Common myeloid progenitor, CD34-positive (primary cell): ENCODE measurements around the gene EPN2.

Experiments
- CTCF ChIA-PET: fragments of 350-600 bp; sonication (Branson Sonifier 250); formaldehyde crosslinking; loops from one replicate; lab custom pipeline; 2021; ENCODE audit warnings: antibody characterized with exemption; lab: Charles Lee
- POLR2A ChIA-PET: fragments of 350-600 bp; sonication (Branson Sonifier 250); formaldehyde crosslinking; loops from one replicate; lab custom pipeline; 2021; ENCODE audit warnings: antibody characterized with exemption; lab: Charles Lee
- DNase-seq, 3 donors: peaks; one replicate each; pipeline versions ENCODE4 v3.0.0 to v3.0.0-alpha.2; 2013
- H3K27ac ChIP-seq, 2 experiments: 1 replicate in 1 of 2; 2 replicates in 1 of 2; pipeline ENCODE4 v1.7.0; 2013; ENCODE audit warnings: inconsistent platforms in 2 of 2, low read length in 2 of 2, mild to moderate bottlenecking in 2 of 2, low read depth in 1 of 2, moderate library complexity in 1 of 2; ENCODE audit not compliant: severe bottlenecking in 2 of 2, insufficient read depth in 1 of 2, poor library complexity in 1 of 2
- H3K27me3 ChIP-seq, 5 experiments: replicated peaks in 2 of 5; 1 replicate in 3 of 5; 2 replicates in 2 of 5; pipeline versions ENCODE4 v1.6.1 to v1.7.0; 2013; ENCODE audit warnings: low read length in 4 of 5, mild to moderate bottlenecking in 2 of 5, moderate library complexity in 2 of 5, inconsistent platforms in 1 of 5; ENCODE audit not compliant: insufficient read depth in 5 of 5, control insufficient read depth in 4 of 5
- H3K36me3 ChIP-seq, 4 experiments: 1 replicate in 2 of 4; 2 replicates in 2 of 4; pipeline versions ENCODE4 v1.6.1 to v1.7.0; 2013; ENCODE audit warnings: low read length in 3 of 4, control low read depth in 1 of 4, mild to moderate bottlenecking in 1 of 4; ENCODE audit not compliant: control insufficient read depth in 4 of 4, insufficient read depth in 4 of 4
- H3K4me1 ChIP-seq, 4 experiments: 1 replicate in 3 of 4; 2 replicates in 1 of 4; pipeline versions ENCODE4 v1.6.1 to v1.7.1; 2013; ENCODE audit warnings: low read length in 3 of 4, mild to moderate bottlenecking in 3 of 4, control low read depth in 1 of 4, inconsistent platforms in 1 of 4, moderate library complexity in 1 of 4; ENCODE audit not compliant: control insufficient read depth in 4 of 4, insufficient read depth in 4 of 4; ENCODE audit errors: control extremely low read depth in 1 of 4
- H3K4me3 ChIP-seq, 7 experiments: 1 replicate in 4 of 7; 2 replicates in 3 of 7; pipeline versions ENCODE4 v1.5.1 to v1.7.0; 2013; ENCODE audit warnings: mild to moderate bottlenecking in 7 of 7, low read length in 6 of 7, moderate library complexity in 6 of 7, inconsistent platforms in 2 of 7, low read depth in 2 of 7, control low read depth in 1 of 7; ENCODE audit not compliant: insufficient read depth in 4 of 7, control insufficient read depth in 1 of 7; ENCODE audit errors: extremely low read depth in 1 of 7
- H3K9me3 ChIP-seq, 5 experiments: 1 replicate in 4 of 5; 2 replicates in 1 of 5; pipeline versions ENCODE4 v1.6.1 to v1.7.1; 2013; ENCODE audit warnings: low read length in 4 of 5, mild to moderate bottlenecking in 2 of 5, inconsistent platforms in 1 of 5, low read depth in 1 of 5, moderate library complexity in 1 of 5; ENCODE audit not compliant: control insufficient read depth in 4 of 5, insufficient read depth in 2 of 5; ENCODE audit errors: control extremely low read depth in 1 of 5
- WGBS: methylation state at CpG from one replicate; pipeline ENCODE4 v1.1.5; 2013; ENCODE audit not compliant: insufficient coverage; 5-methylcytosine and 5-hydroxymethylcytosine counted together

Gene EPN2

GRCh38 chr17:19336938-19337711, 100.0 kb downstream of the EPN2 start:
- H3K4me1 ChIP-seq, result no peaks in the 10 kb centered on the region
- CTCF ChIA-PET, result interaction anchor here (0.9 to 3.8 kb wide), 14 partner anchors 8 to 68 kb away, joined by 3 to 14 read pairs (median 6); no protein-coding TSS in a partner anchor
- H3K27me3 ChIP-seq, result peaks cover 0 to 76% (median 28%) of the 10 kb centered on the region in 5 experiments
- POLR2A ChIA-PET, result no interaction called here
- DNase-seq, result no peak
- H3K27ac ChIP-seq, result no peak overlapping the region
- H3K4me3 ChIP-seq, result no peak overlapping the region
- H3K9me3 ChIP-seq, result no peaks in the 10 kb centered on the region
- no peaks in the 10 kb centered on the region for H3K36me3 ChIP-seq
- 94% methylated on average over 19 of the region's 21 CpGs for WGBS

GRCh38 chr17:19337712-19338023, 100.5 kb downstream of the EPN2 start:
- no peak for DNase-seq
- no peaks in the 10 kb centered on the region for H3K36me3 ChIP-seq

DNA sequence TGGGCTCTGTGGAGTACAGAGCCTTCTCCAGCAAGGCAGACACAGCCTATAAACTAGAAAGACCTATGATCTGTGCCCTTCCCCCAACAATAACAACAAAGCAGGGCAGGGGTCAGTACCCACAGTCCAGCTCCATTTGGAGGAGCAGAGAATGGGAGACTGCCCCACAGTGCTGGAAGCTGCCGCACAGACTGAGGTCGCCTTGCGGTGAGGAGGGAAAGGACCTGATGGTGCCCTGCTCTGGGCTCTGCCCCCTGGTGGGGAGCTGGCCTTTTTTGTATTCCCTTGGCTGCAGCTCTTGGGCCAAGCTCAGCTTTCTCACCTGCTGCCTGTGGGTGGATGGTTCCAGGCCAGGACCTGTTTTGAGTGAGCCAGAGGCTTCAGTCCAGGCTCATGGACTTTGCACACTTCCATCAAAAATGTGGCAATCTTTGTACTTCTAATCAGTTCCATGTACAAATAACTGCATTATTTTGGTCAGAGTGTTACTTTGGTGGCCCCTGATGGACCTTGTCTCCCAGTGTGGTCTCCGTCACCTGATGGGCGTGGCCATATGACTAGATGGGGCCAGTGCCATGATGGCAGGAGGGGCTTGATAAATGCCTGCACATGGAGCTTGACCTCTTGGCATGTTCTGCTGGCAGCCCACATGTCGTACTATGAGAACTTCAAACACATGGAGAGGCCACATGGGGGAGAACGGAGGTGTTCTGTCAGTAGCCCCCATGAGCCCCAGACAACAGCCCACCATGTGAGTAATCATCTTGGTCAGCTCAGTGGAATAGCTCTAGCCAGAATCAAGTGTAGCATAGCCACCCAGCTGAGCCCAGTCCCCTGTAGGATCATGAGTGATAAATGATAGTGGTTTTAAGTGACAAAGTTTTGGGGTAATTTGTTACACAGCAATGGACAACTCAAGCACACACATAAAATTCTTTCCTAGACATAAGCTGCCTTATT, 101.1 kb downstream of the EPN2 start:
- WGBS, result 60% methylated on average over 7 of the region's 7 CpGs
- ChIA-PET POLR2A (interaction anchor here (1.0 kb wide), 1 partner anchor 32 kb away, joined by 5 read pairs; no protein-coding TSS in a partner anchor), CTCF (interaction anchor here (0.9 to 3.8 kb wide), 18 partner anchors 9 to 69 kb away, joined by 3 to 14 read pairs (median 4); no protein-coding TSS in a partner anchor)
- H3K27ac ChIP-seq, result no peak overlapping the region
- peaks cover 0 to 79% (median 28%) of the 10 kb centered on the region in 5 experiments for H3K27me3 ChIP-seq
- H3K4me3 ChIP-seq, result no peak overlapping the region
- H3K4me1 ChIP-seq, result no peaks in the 10 kb centered on the region
- H3K36me3 ChIP-seq, result no peaks in the 10 kb centered on the region
- DNase-seq, result peak; percentile 78 to 90 (median 85)
- no peaks in the 10 kb centered on the region for H3K9me3 ChIP-seq

More at GRCh38 chr17:19337712-19338023, 100.5 kb downstream of the EPN2 start:
- Histone ChIP-seq H3K27me3 (peaks cover 0 to 76% (median 28%) of the 10 kb centered on the region in 5 experiments), H3K4me1 (no peaks in the 10 kb centered on the region), H3K4me3 (no peak overlapping the region), H3K27ac (no peak overlapping the region), H3K9me3 (no peaks in the 10 kb centered on the region)
- WGBS, result 100% methylated on average over 2 of the region's 2 CpGs
- CTCF ChIA-PET, result interaction anchor here (1.1 to 3.8 kb wide), 14 partner anchors 8 to 69 kb away, joined by 3 to 14 read pairs (median 6); no protein-coding TSS in a partner anchor
- POLR2A ChIA-PET, result interaction anchor here (1.0 kb wide), 1 partner anchor 31 kb away, joined by 5 read pairs; no protein-coding TSS in a partner anchor

DNA sequence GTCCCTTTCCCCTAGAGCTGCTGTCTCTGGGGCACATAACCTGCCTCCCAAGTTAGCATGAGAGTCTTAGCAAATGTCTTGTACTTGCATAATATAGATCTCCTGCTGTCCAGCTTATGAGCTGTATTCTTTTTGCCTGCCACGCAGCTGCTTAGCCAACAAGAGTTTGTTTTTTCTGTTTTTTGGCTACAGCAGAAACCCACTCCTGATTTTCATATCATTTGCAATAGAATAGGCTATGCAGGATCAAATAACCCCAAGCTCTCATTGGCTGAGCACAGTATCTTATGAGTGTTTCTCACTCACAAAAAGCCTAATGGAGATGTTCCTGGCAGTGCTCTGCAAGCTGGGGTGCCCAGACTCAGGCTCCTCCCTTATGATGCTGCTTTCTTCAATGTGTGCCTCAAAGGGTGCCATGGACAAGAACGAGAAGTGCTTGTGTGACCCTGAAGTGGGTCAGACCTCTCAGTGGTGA, 102.2 kb downstream of the EPN2 start:
- DNase-seq, result no peak
- Histone ChIP-seq H3K4me3 (no peak overlapping the region), H3K4me1 (no peaks in the 10 kb centered on the region), H3K9me3 (no peaks in the 10 kb centered on the region), H3K27me3 (peaks cover 0 to 71% (median 26%) of the 10 kb centered on the region in 5 experiments), H3K36me3 (no peaks in the 10 kb centered on the region), H3K27ac (no peak overlapping the region)
- CTCF ChIA-PET, result interaction anchor here (1.0 to 3.8 kb wide), 10 partner anchors 10 to 40 kb away, joined by 3 to 14 read pairs (median 5); no protein-coding TSS in a partner anchor
- WGBS, result 100% methylated on average over 1 of the region's 2 CpGs
- POLR2A ChIA-PET, result no interaction called here

DNA sequence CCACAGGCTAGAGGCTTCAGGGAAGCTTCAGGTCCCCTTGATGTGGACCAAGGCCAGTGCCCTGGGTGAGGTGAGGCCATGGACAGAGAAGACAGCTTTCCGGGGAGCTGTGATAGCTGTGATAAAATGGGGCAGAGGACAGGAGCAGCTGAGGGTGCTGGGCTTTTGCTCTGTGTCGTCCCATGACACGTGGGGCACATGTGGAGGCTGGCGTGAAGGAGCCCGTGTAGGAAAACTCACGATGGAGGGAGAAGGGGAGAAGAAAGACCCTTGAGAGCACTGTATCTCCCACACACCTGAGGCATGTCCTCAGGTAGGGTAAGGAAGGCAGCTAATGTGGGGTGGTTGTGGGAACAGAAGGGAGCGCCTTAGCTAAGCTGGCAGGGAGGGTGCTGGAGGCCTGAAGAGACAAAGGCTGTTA, 104.1 kb downstream of the EPN2 start:
- Histone ChIP-seq H3K27ac (no peak overlapping the region), H3K36me3 (no peaks in the 10 kb centered on the region), H3K4me1 (no peaks in the 10 kb centered on the region), H3K4me3 (no peak overlapping the region), H3K9me3 (no peaks in the 10 kb centered on the region), H3K27me3 (peaks cover 0 to 63% (median 24%) of the 10 kb centered on the region in 5 experiments)
- ChIA-PET POLR2A (no interaction called here), CTCF (interaction anchor here (0.7 to 3.8 kb wide), 2 partner anchors 22 to 30 kb away, joined by 4 to 13 read pairs; partner anchors contain the start of gene B9D1)
- DNase-seq, result no peak
- 79% methylated on average over 6 of the region's 7 CpGs for WGBS

DNA sequence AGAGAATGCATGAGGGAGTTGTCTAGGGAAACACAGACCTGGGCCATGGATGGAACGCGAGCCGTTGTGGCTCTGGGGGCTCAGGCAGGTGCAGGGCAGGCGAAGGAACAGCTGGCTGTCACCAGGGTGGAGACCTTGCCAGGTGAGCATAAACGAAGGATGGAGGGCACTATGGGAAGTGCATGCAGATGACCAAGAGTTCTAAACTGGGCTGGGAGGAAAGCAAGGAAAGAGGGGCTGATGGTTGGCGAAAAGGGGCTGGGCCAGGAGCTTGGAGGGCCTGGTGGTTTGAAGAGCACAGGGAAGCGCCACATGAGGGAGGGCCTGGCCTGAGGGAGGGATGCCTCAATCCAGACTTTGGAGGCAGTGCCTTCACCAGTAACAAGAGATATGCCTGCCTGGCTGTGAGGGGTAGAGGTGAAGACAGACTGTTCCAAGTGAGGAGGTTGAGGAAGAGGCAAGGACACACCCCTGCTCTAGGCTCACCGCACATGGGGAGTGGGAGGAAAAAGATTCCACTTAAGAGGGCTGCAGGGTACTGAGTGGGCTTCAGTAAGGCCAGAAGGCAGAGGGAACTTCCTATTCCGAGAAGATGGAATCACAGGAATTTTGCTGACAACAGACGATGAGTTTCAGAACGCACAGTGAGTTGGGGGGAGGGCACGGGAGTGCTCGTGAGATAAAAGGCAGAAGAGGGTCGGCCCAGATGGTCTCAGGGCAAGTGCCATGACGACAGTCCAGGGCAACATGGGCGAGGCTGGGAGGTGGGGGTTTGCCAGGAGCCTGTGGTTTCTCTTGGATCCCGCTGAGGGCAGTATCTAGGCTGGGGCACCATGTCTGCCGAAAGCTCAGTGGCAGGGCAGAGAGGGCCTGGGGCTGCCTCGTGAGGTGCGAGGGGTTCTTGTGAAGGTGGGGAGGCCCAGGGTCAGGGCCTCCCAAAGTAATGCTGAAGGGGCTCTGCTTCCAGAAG, 104.8 kb downstream of the EPN2 start:
- DNase-seq, result no peak
- POLR2A ChIA-PET, result no interaction called here
- CTCF ChIA-PET, result interaction anchor here (0.7 to 1.8 kb wide), 2 partner anchors 20 to 21 kb away, joined by 4 to 6 read pairs; partner anchors contain the start of gene B9D1

More for the DNA sequence above, 104.8 kb downstream of the EPN2 start:
- Histone ChIP-seq H3K27me3 (peaks cover 0 to 56% (median 27%) of the 10 kb centered on the region in 5 experiments), H3K36me3 (no peaks in the 10 kb centered on the region), H3K4me3 (no peak overlapping the region), H3K4me1 (no peaks in the 10 kb centered on the region), H3K9me3 (no peaks in the 10 kb centered on the region), H3K27ac (no peak overlapping the region)
- WGBS, result 91% methylated on average over 19 of the region's 20 CpGs
